GM12801 (cell line): ENCODE results near the gene COL5A2.

Source experiments
- CTCF ChIP-seq: IDR thresholded peaks from one replicate; pipeline ENCODE4 v1.5.1; 2011; ENCODE audit warnings: control low read depth; ENCODE audit not compliant: insufficient read length; ENCODE audit errors: extremely low read depth

Gene COL5A2

DNA sequence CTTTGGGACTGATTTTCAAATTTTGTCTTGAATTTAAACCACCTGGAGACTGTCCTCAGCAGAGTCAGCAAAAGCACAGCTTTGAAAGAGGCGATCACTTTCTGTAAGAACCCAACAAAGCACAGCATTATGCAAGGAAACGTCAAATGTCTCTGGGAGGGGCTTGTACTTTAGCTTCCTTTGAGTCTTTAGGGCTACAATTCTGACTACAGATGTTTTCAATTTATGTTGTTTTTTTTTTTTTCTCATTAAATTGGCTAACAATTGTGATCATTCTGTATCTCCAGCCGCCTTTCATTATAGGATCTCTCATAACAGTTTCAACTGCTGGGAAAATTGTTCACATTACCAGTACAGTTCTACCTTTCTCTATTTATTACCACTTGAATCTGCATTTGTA is 157.1 kb downstream of the COL5A2 start:
- TF ChIP-seq CTCF: no peak

DNA sequence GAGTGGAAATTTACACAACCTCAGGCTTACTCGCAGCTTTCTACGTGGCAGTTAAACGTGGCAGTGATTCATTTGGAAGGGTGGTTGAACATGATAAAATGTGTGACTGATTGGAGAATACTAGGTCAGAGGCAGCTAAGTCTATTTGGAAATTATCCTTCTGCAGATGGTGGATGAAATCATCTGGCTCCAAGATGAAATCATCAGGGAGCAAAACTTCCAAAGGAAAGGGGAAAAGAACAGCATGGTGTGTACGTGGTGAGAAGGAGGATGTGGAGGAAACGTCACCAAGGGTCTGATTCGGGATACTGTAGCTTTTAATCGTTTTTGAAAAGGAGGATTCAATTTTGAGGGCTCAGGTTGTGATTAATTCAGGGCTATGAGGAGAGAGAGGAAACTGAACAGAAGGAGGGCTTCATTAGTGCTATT is 157.5 kb downstream of the COL5A2 start:
- TF ChIP-seq CTCF: no peak

GRCh38 chr2:189020179-189020578 is 159.4 kb downstream of the COL5A2 start:
- no peak for TF ChIP-seq CTCF

- no peak for TF ChIP-seq CTCF
Observed at GRCh38 chr2:189018631-189019030, 160.9 kb downstream of the COL5A2 start.

DNA sequence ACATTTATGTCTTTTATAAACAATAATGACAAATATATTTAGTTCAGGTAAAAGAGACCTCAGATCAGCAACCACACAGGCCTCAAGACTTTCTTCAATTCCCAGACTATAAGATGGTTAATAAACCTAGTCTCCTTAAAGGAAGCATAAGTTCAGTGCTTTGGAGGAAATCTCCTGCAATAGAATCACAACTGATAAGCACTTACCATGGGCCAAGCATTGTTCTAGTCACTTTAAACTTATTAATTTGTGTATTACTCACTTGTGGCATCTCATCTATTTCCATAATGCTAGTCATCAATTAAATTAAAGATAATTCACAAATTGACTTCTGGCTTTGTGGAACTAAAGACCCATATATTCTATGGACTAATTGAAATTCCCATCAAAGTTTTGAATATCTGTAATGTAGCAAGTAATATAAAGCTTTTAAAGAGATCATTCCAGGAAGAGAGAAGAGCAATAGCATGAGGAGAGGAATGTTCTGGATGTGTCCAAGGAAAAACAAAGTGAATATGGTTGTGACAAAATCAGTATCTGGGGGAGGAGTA is 163.2 kb downstream of the COL5A2 start:
- no peak for TF ChIP-seq CTCF

GRCh38 chr2:189015359-189015758 is 164.2 kb downstream of the COL5A2 start:
- TF ChIP-seq CTCF: no peak

DNA sequence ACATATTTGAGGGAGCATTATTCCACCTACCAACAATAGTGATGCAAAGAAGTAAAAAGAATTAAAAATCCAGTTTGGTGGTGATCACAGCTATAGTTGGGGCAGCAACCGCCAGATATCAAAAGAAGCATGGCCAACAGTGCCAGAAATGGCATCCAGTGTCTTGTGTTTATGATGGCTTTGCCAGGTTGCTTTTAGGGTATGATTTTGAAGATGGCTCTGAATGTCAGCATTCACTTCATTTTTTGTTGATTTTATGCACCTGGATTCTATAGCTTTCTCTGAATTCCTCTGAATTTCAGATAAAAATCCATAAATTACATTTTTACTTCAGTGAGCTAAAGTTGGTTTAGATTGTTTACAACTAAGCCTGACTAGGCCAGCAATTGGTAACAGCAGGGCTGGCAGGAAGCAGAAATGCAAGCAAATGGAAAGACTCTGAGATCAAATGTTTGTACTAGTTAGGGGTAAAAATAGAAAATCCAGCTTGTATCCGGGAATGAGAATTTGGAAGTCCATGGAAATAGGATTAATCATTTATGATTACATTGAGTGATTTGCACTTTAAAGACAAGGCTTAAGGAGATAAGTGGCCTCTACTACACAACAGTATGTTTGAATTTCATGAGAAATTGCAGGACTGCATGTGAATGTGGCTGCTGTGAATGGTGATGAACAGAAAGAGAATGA is 165.0 kb downstream of the COL5A2 start:
- TF ChIP-seq CTCF: no peak
